Endodermal cell (in vitro differentiated cells): ENCODE measurements around the gene MYO7B. TPM values are rescaled to one million over a fixed set of nuclear protein-coding genes. Genes with fewer than 3 reads are reported as not detected.

Source experiments
- DNase-seq: peaks from one replicate; pipeline ENCODE4 v3.0.0-alpha.2; 2017
- H3K27ac ChIP-seq: 2 replicates; pipeline ENCODE4 v1.5.1; 2013; ENCODE audit warnings: mild to moderate bottlenecking, low read depth, low read length, moderate library complexity
- H3K27me3 ChIP-seq: 2 replicates; pipeline ENCODE4 v1.6.1; 2013; ENCODE audit warnings: mild to moderate bottlenecking, low read length, moderate library complexity; ENCODE audit not compliant: insufficient read depth, control insufficient read depth, poor library complexity, severe bottlenecking
- H3K36me3 ChIP-seq: 2 replicates; pipeline ENCODE4 v1.7.0; 2013; ENCODE audit warnings: mild to moderate bottlenecking, low read length, moderate library complexity; ENCODE audit not compliant: control insufficient read depth, insufficient read depth
- H3K4me1 ChIP-seq: one replicate; pipeline ENCODE4 v1.7.0; 2013; ENCODE audit warnings: low read length; ENCODE audit not compliant: control insufficient read depth, insufficient read depth
- H3K4me3 ChIP-seq: 2 replicates; pipeline ENCODE4 v1.5.1; 2013; ENCODE audit warnings: mild to moderate bottlenecking, low read length, moderate library complexity
- H3K9ac ChIP-seq: 2 replicates; pipeline ENCODE4 v1.6.1; 2013; ENCODE audit warnings: mild to moderate bottlenecking, low read length, moderate library complexity; ENCODE audit not compliant: poor library complexity, severe bottlenecking; ENCODE audit errors: extremely low read depth
- H3K9me3 ChIP-seq: 2 replicates; pipeline ENCODE4 v1.6.1; 2013; ENCODE audit warnings: mild to moderate bottlenecking, low read length, moderate library complexity; ENCODE audit not compliant: control insufficient read depth
- H3K27ac Mint-ChIP-seq: 2 replicates; pipeline ENCODE4 v1.8.0; 2020; ENCODE audit warnings: mixed read lengths
- H3K27me3 Mint-ChIP-seq: 2 replicates; pipeline ENCODE4 v1.8.0; 2021; ENCODE audit warnings: mild to moderate bottlenecking, mixed read lengths; ENCODE audit not compliant: insufficient read depth
- H3K36me3 Mint-ChIP-seq: 2 replicates; pipeline ENCODE4 v1.8.0; 2020; ENCODE audit warnings: low read depth, mixed read lengths
- H3K4me1 Mint-ChIP-seq: 2 replicates; pipeline ENCODE4 v1.8.0; 2020; ENCODE audit warnings: mixed read lengths
- H3K4me3 Mint-ChIP-seq: 2 replicates; pipeline ENCODE4 v1.8.0; 2020; ENCODE audit warnings: mild to moderate bottlenecking, moderate library complexity, mixed read lengths
- H3K9me3 Mint-ChIP-seq: 2 replicates; pipeline ENCODE4 v1.8.0; 2020; ENCODE audit warnings: mild to moderate bottlenecking, mixed read lengths
- WGBS, 2 experiments: methylation state at CpG; one replicate each; pipeline versions ENCODE4 v1.1.5 to v1.1.7; 2013; ENCODE audit warnings: missing lambda C conversion rate in 2 of 2, mixed read lengths in 1 of 2; ENCODE audit not compliant: insufficient coverage in 1 of 2, insufficient read length in 1 of 2; 5-methylcytosine and 5-hydroxymethylcytosine counted together
- total RNA-seq, 2 donors: library from RNA; stranded (reverse); fragmentation: NEBNext Ultra II Directional in 1 of 2; extraction: Animal tissue kit (Norgen Biotek cat#: 25700) in 1 of 2; gene quantifications; 2 replicates in 1 of 2; 3 replicates in 1 of 2; pipeline ENCODE4 v1.2.1, GENCODE V29; 2021
- TF ChIP-seq, protein P1 (sequence below): fragments of 200-600 bp; sonication (generic); conservative IDR thresholded peaks from 2 replicates; pipeline ENCODE4 v1.5.0; 2021; ENCODE audit warnings: antibody characterized with exemption, mild to moderate bottlenecking

The MYO7B gene
- total RNA-seq, 2 donors from 2014 or later: 0.11 TPM; not detected in 1

- Mint-ChIP-seq H3K4me1 (peaks cover 7% of the 10 kb centered on the region), H3K27ac (no peak overlapping the region), H3K27me3 (peaks cover 6% of the 10 kb centered on the region), H3K36me3 (no peaks in the 10 kb centered on the region), H3K4me3 (no peak overlapping the region), H3K9me3 (peaks cover 14% of the 10 kb centered on the region)
- H3K4me3 ChIP-seq: no peak overlapping the region
- H3K36me3 ChIP-seq: no peaks in the 10 kb centered on the region
- H3K27ac ChIP-seq: no peak overlapping the region
- DNase-seq: peak; percentile 24
- WGBS, 2 experiments: 84 to 90% methylated on average over 12 to 13 of the region's 13 CpGs
- H3K9me3 ChIP-seq: peaks cover 15% of the 10 kb centered on the region
- no peaks in the 10 kb centered on the region for H3K4me1 ChIP-seq
- TF ChIP-seq, protein P1, sequence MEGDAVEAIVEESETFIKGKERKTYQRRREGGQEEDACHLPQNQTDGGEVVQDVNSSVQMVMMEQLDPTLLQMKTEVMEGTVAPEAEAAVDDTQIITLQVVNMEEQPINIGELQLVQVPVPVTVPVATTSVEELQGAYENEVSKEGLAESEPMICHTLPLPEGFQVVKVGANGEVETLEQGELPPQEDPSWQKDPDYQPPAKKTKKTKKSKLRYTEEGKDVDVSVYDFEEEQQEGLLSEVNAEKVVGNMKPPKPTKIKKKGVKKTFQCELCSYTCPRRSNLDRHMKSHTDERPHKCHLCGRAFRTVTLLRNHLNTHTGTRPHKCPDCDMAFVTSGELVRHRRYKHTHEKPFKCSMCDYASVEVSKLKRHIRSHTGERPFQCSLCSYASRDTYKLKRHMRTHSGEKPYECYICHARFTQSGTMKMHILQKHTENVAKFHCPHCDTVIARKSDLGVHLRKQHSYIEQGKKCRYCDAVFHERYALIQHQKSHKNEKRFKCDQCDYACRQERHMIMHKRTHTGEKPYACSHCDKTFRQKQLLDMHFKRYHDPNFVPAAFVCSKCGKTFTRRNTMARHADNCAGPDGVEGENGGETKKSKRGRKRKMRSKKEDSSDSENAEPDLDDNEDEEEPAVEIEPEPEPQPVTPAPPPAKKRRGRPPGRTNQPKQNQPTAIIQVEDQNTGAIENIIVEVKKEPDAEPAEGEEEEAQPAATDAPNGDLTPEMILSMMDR: no peak
- H3K27me3 ChIP-seq: no peaks in the 10 kb centered on the region
- H3K9ac ChIP-seq: no peak overlapping the region
Observed at GRCh38 chr2:127612111-127612822, 76.8 kb downstream of the MYO7B start.

DNA sequence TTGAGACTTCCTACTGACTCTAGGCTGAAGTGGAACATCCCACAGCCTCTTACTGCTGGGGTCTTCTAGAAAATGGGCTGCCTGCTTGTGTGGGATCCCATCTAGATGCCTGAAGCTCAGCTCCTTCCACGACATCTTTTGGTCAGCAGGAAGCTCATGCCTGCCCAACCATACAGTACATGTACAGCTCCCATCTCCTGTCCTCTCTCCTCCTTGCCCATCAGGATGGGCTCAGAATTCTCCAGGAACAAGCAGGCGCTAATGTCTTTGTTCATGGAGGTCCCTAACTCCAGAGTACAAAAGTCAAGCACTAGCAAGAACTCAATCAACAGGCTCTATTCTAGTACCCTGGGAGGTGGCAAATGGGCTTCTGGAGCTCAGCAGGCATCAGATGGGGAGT, 78.8 kb downstream of the MYO7B start:
- H3K27ac Mint-ChIP-seq: no peak overlapping the region

DNA sequence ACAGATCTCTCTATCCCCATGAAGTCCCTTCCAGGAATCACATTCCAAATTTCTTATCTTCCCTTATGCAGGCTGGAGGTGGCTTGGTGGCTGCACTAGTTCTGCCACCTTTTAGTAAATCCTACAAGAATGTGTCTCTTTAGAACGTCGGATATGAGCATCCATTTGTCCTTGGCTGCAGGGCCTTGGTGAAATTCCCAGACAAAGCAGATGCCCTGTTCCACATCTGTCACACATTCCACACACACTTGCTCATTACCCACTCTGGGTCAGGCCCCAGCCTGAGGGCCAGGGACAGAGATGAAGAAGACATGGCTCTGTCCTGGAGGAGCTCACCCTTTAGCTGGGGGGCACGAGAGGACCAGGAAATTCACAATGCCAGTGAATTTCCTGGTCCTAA, 79.2 kb downstream of the MYO7B start:
- no peak overlapping the region for H3K27ac ChIP-seq
- TF ChIP-seq, protein P1: no peak
- no peak overlapping the region for H3K9ac ChIP-seq
- peaks cover 4% of the 10 kb centered on the region for H3K27me3 Mint-ChIP-seq
- no peaks in the 10 kb centered on the region for H3K36me3 Mint-ChIP-seq
- no peak overlapping the region for H3K4me3 Mint-ChIP-seq
- peak; percentile 25 for DNase-seq
- WGBS, 2 experiments: 87 to 100% methylated on average over 3 of the region's 3 CpGs
- peaks cover 14% of the 10 kb centered on the region for H3K9me3 Mint-ChIP-seq
- H3K27me3 ChIP-seq: no peaks in the 10 kb centered on the region
- H3K4me1 Mint-ChIP-seq: peaks cover 12% of the 10 kb centered on the region
- H3K36me3 ChIP-seq: no peaks in the 10 kb centered on the region
- H3K4me3 ChIP-seq: no peak overlapping the region
- no peak overlapping the region for H3K27ac Mint-ChIP-seq
- peaks cover 15% of the 10 kb centered on the region for H3K9me3 ChIP-seq
- no peaks in the 10 kb centered on the region for H3K4me1 ChIP-seq

More for the DNA sequence above, 78.8 kb downstream of the MYO7B start:
- H3K27me3 Mint-ChIP-seq: peaks cover 6% of the 10 kb centered on the region
- no peak for DNase-seq
- TF ChIP-seq, protein P1: no peak
- no peak overlapping the region for H3K27ac ChIP-seq
- H3K9me3 Mint-ChIP-seq: peaks cover 14% of the 10 kb centered on the region
- no peak overlapping the region for H3K9ac ChIP-seq
- peaks cover 12% of the 10 kb centered on the region for H3K4me1 Mint-ChIP-seq
- H3K27me3 ChIP-seq: no peaks in the 10 kb centered on the region
- H3K36me3 Mint-ChIP-seq: no peaks in the 10 kb centered on the region
- H3K4me3 Mint-ChIP-seq: no peak overlapping the region
- 96 to 100% methylated on average over 2 of the region's 2 CpGs for WGBS, 2 experiments
- H3K4me1 ChIP-seq: no peaks in the 10 kb centered on the region
- no peaks in the 10 kb centered on the region for H3K36me3 ChIP-seq
- peaks cover 15% of the 10 kb centered on the region for H3K9me3 ChIP-seq
- H3K4me3 ChIP-seq: no peak overlapping the region
